HG03135 (cell line): ENCODE measurements around the gene NAAA.
"Not testable (repeated sequence)": the region's sequence is repeated elsewhere in the genome, so short reads cannot be mapped to it uniquely, and the experiment has no call there.

Source experiments
- ATAC-seq: cut with Tn5 transposase; IDR thresholded peaks from one replicate; pipeline ENCODE4 v1.9.1; 2021; ENCODE audit warnings: mild to moderate bottlenecking, moderate library complexity; ENCODE audit not compliant: unreplicated experiment

NAAA gene

DNA sequence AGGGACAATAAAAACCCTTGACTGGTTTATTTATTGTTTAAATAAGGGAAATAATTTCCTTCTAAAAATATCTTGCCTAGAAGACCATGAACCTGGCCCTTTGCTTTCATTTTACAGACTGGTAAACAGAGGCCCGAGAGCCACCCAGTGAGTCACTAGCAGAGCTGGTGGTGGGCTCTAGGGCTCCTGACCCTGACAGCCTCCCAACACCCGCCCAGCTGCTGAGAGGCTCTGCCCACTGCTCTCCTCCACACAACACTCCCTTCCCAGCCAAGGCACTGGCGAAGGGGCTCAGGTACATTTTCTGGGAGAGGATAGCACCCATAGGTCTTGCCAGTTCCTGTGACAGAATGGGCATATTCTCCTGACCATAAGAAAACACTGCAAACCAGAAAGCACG, 20.5 kb downstream of the NAAA start:
- no peak for ATAC-seq

DNA sequence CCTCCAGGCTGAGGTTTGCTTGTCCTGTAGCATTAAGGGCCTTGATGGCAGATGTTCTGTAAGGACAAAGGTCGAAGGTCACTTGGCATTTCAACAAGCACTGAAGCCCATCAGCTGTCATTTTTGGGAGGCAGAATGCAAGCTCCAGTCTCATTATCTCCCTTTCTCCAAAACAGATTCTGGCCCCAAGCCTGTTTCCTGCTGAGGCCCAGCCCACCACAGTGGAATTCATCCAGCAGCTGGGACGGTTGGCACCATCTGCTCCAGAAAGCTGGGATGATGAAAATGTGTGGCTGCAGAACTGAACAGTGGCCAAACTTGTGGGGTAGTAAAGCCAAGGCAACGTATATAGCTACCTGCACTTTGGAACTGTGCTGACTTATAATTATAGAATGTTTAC, 20.9 kb downstream of the NAAA start:
- no peak for ATAC-seq

DNA sequence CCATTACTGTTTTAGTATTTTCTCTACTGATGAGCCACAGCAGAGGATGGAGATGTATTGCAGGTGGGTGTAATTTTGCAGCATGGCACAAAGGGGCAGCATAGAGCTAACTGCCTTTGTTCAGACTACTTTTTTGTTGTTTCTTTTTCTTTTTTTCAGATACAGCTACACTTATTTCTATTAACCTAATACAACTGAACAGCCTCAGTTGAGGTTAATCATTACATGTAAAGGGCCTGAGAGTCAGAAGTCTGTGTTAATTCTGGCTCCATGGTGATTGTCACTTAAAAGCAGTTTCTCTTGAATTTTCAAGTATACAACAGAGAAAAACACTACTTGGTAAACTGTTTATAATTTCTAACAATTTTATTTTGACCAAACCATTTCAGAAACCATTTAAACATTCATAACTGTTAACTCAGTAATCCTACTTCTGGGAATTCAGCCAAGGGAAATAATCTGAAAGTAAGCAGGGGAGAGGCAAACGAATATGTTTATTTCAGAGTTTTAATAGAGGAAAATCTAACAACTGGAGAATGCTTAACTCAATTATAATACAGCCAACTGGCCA, 24.6 kb downstream of the NAAA start:
- no peak for ATAC-seq

DNA sequence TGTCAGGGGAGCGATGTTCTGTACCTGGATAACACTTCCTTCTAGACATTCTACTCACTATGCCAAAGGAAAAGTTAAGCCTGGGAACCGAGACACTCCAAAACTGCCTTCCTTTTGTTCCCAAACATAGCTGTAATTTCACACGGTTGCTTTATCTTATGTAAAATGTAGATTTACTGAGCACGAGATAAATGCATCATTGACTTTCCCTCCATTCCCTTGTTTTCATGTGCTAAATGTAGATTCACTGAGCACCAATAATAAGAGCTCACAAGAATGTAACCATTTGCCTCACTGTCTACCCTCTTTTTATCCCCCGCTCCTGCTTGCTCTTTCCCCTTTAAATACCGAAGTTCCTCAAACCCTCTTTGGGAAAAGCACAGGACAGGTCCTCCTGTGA, 27.8 kb downstream of the NAAA start:
- no peak for ATAC-seq

DNA sequence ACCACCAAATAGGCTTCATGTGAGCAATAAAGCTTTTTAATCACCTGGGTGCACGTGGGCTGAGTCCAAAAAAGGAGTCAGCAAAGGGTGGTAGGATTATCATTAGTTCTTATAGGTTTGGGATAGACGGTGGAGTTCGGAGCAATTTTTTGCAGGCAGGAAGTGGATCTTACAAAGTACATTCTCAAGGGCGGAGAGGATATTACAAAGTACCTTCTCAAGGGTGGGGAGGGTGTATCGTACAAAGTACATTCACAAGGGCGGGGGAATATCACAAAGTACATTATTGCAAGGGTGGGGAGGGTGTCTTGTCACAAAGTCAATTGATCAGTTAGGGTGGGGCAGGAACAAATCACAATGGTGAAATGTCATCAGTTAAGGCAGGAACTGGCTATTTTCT, 30.0 kb downstream of the NAAA start:
- ATAC-seq: not testable (repeated sequence)

DNA sequence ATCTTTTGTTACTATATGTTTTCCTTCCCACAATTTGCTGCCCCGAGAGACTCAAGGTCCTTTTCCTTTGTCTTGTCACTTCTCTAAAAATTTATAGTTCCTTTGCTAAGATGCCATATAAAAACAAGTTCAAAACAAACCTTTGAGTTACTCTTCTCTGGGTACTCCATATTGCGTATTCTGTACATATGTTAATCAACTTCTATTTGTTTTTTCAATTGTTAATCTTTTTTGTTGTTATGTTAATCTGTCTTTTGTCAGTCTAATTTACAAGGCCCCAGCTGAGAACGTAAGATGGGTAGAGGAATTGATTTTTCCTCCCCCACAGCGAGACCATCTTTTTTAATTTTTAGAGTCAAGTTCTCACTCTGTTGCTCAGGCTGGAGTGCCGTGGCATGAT, 31.4 kb downstream of the NAAA start:
- ATAC-seq: no peak

DNA sequence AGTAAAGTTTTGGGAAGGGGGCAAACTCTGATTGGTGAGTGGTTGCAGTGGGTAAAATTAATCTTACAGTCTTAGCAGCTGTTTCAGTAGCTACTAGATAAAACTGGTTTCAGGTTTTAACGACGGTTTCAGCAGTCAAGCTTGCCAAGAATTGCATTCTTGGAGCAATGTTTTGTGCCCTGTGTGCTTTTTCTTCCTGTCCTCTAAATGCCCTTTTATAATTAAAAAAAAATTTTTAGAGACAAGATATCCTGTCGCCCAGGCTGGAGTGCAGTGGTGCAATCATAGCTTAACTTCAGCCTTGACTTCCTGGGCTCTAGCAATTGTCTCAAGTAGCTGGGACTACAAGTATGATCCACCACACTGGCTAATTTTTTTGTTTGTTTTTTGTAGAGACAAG, 32.3 kb downstream of the NAAA start:
- no peak for ATAC-seq

DNA sequence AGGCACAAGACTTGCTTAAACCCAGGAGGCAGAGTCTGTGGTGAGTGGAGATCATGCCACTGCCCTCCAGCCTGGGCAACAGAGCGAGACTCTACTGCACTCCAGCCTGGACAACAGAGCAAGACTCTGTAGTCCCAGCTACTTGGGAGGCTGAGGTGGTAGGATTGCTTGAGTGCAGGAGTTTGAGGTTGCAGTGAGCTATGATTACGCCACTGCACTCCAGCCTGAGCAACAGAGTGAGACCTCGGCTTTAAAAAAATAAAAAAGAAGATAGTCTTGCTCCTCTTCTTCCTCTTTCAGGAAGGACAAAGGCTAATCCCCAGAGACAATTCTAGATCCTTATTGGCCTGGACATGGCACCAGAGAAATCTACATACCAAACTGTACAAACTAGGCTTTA, 32.8 kb downstream of the NAAA start:
- ATAC-seq: no peak

DNA sequence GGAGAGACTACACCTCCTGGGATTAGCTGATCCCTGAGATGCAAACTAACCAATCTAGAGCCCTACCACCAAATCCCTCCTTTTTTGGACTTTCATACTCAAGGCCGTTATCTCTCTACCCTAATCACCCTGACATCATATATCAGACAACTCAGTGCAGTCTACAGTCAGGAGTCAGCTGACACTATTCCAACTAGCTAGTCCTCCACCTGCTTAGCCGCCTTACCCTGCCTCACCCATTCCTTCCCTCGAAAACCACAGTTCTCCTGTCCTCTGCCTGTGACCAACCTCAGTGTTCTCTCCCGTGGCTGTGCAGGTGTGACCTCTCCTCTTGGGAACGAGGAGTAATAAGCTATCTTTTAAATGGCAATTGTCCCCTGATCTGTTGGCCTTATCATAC, 36.7 kb downstream of the NAAA start:
- no peak for ATAC-seq

DNA sequence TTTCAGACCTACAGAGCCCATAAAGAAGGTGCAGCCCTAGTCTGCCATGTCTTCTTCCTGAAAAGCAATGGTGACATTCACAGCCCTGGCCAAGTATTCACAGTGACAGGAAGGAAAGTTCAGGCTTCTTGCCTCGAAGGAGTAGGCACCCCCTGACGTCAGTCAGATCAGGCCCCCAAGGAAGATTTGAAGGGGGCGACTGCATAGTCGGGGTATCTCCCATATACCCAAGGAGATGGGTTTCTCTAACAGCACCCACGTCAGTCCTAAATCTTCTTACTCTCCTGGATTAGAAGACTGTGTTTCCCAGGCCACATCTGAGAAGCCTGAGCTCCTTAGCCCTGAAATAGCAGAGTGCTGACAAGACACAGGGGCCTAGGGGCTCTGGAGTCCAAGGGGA, 38.5 kb downstream of the NAAA start, which contains the start of gene PPEF2:
Gene PPEF2 (minus strand): TSS at position 101 of the 400 bp plus-strand sequence. CDS start 6,127 bp downstream, outside the sequence.
- no peak for ATAC-seq

DNA sequence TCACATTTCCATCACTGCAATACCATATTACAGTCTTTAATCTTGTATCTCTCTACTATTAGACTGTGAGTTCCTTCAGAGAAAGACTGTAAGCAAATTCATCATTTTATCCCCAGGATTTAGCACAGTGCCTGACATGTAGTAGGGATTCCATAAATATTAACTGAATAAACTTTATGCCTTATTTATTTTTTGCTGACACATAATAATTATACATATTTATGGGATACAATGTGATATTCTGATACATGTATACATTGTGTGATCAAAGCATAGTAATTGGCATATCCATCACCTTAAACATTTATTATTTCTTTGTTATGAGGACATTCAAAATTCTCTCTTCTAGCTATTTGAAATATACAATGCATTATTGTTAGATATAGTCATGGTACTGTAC, 42.3 kb downstream of the NAAA start:
- no peak for ATAC-seq

DNA sequence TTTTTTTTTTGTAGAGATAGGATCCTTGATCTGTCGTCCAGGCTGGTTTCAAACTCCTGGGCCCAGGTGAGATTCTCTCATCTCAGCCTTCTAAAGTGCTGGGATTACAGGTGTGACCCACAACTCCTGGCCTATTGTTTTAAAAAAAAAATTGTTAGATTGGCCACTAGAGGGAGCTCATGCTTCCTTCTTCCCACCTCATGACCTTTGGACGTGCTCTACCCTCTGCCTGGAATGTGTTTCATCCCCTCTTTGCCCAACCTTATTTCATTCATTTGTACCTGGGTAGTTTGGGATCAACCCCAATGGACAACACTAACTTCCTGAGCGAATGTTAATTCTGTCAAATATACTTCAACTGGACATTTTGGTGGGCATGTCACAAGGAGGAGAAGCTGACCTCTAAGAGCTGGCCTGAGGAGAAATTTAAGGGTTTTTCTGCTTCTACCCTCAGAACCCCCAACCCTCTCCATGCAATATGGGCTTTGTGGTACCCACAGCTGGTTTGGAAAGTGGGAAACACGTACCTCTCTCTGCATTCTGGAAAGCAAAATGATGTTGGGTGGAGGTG, 45.0 kb downstream of the NAAA start:
- no peak for ATAC-seq

DNA sequence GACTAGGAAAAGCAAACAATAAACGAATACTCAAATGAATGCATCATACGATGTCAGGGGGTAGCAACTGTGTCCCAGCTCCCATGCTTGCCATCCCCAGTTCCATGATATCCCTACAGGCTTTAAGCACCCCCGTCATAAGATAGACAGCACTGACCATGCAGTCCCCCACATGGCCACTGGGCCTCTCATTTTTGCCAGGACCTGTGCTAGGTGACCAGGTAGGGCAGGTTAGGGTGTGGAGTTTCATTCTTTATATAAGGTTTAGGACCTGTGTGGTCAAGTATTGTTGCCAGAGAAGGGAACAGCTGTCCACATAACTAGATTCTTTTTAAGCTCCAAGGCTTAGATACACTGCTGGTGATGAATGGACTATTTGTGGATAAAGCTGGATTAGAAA, 48.3 kb downstream of the NAAA start:
- ATAC-seq: no peak

DNA sequence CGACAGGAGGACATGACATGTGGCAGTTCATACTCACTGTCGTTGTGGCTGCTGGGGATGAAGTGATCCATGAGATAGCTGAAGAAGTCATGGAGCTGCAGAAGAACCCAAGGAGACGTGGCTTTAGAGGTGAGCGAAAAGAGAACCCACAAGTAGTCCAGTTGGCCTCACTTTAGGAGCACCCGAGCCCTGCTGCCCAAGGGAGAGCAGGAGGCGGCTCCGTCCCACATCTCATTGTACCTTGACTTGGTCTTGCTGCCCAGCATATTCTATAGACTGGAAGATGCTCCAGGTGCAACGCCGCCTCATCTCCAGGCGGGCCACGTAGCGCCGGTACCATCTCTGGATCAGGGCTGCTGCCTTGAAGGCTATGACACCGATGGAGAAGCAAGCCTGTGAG, 49.2 kb downstream of the NAAA start:
- no peak for ATAC-seq

DNA sequence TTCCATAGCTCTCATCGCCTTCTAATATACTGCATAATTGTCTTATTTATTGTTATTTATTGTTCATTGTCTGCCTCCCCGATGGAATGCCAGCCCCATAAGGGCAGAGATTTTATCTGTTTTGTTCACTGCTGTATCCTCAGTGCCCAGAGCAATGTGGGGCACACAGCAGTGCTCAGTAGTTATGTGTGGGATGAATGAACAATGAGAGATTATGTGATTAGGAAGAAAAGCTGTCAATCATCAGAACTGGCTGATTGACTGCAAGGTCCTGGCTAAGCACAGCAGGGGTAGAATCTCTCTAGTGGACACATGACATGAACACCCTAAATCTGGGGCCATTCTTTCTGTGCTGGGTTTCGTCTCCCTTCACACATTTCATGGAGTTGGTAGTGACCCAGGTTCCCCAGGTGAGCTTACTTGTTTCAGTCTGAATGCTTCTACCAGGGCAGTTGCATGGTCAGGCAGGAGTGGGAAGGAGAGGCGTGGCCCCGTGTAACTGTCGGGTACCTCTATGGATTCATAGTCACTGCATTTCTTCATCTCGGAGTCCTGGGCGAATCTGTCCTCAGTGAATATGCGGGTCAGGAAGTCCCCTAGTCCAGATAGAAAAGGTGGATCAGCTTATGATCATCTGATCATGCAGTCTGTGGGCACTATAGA, 51.1 kb downstream of the NAAA start:
- ATAC-seq: no peak

DNA sequence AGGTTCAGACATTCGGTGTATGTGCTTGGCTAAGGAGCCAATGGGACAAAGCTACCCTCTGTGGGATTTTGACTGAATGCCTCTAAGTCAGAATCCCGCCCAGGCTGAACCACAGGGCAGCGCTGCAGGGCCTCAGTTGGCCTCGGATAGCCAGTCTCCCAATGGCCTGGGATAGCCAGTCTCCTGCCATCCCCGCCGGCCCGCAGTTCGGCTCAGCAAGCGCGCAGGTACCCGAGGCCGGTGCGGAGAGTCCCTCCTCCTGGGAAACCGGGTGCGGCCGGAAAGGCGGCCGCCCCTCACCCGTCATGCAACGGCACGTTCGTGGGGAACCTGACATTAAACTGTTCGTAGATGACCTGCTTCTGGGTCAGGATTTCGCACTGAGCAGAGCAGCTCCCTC, 54.7 kb downstream of the NAAA start:
- no peak for ATAC-seq

DNA sequence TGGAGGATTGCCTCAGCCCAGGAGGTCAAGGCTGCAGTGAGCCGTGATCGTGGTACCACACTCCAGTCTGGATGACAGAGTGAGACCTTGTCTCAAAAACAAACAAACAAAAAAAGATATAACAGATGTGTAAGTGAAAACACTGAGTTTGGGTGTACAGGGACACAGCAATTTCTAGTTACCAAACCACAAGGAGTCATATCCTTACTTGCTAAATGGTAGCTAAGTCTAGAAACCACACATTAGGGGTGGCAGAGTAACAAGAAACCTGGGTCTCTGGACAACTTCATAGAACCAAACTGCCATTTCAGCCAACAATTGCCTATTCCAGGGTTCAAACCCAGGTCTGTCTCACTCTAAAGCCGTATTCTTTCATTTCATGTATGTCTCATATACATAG, 59.3 kb downstream of the NAAA start:
- no peak for ATAC-seq

DNA sequence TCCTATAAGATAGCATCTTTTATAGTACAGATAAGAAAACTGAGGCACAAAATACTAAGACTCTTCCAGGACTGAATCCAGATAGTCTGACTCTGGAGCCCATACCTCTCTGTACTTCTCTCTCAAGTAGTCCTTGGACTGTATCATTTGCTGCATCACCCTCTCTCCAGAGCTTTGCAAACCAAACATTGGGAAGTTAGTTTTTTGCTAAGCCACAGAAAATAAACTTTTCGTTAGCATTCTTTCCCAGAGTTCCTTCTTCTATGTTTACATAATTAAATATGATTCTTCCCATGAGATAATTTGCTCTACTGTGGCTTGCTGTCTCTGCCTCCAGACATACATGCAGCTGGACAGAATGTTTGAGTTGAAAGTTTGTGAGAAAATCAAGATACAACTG, 60.5 kb downstream of the NAAA start:
- ATAC-seq: no peak

DNA sequence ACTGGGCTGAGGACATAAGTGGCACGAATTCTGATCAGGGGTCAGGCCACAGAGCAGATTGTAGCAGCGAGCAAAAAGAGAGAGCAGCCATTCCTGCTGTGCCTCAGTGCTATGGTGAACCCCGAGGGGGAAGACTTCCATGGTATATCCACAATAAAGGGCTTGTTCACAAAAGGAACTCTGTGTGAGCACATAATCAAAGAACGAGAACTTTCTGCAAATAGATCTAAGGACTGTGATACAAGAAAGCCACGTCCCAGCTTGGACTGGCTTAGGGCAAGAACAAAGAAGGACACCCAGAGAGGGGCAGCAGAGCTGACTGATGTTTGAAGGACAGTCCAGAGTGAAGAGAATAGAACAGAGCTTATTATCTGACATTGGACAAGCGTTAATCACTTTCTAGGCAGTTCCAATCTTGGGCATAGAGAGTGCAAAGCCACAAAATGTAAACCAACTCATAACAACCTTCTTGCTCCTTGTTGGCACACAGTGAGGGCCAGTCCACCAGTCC, 62.5 kb downstream of the NAAA start:
- no peak for ATAC-seq

DNA sequence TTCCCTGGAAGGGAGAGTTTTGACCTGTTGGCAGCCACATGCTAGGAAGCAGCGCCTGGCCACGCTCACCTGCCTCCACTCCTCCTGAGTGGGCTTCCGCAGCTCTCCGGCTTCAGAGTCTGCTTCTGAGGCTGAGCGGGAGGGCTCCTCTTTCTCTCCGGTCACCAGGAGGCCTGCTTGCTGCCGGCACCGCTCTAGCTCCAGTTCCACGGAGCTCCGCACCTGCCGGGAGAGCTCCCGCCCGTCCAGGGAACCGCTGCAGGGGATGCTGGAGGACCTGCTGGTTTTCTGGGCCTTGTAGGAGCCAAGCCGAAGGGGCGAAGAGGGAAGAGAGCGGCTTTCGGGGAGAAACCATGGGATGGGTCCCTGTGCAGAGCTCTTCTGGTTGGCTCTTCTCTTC, 64.6 kb downstream of the NAAA start:
- ATAC-seq: no peak

DNA sequence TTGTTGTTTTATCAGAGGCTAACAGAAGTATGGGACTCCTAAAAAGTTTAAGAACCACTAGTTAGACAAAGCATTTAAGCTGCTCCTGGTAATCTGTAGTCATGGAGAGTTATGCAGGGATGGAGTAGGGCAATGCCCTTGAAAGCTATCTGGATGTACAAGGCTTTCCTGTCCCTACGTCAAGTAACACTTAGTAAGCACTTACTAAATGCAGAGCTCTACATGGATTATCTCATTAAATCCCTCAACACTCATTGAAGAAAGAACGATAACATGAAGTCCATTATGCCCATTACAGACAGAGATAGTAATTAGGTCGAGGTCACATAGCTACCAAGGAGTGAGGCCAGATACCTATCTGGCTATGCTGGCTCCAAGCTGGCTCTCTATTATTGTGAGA, 71.7 kb downstream of the NAAA start:
- ATAC-seq: no peak

DNA sequence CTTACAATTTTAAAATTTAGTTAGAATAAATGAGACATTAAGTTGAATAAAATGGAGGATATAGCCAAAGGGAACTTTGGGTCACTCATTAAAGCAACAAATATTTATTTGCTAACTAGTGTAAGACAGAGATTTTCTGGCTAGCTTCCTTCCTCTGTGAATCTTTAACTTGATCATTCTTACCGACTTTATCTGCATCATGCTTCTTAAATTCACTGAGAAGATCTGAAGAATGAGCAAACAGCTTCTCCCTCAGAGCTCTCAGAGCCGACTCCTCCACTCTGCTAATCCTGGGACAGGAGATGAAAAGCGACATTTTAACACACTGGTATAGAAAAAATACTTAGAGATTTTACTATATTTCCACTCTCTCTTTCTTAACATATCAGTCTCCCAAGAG, 73.7 kb downstream of the NAAA start:
- no peak for ATAC-seq
